SU-DHL-6 (cell line): ENCODE results near the gene AGBL4.

Experiments
- CTCF ChIP-seq: fragments of 200-600 bp; sonication (generic); IDR thresholded peaks from one replicate; pipeline ENCODE4 v1.5.1; 2017; ENCODE audit warnings: antibody characterized with exemption, mild to moderate bottlenecking, low read length, moderate library complexity; ENCODE audit not compliant: insufficient read depth, poor library complexity, severe bottlenecking
- EZH2phosphoT487 ChIP-seq: fragments of 200-600 bp; sonication (generic), shearing (Covaris generic); conservative IDR thresholded peaks from 2 replicates; pipeline ENCODE4 v1.6.1; 2018; ENCODE audit warnings: mild to moderate bottlenecking, antibody characterized with exemption, low read length, moderate library complexity, mixed read lengths

GRCh38 chr1:48693674-48694320 is 1330.0 kb downstream of the AGBL4 start:
- TF ChIP-seq CTCF (no peak), EZH2phosphoT487 (no peak)
